Hepatocyte (in vitro differentiated cells): ENCODE measurements around the gene CHID1. TPM values are rescaled to one million over a fixed set of nuclear protein-coding genes. Genes with fewer than 3 reads are reported as not detected.

Source experiments
- DNase-seq: peaks from one replicate; pipeline ENCODE4 v3.0.0-alpha.2; 2016; ENCODE audit warnings: low spot score
- H2AFZ ChIP-seq: fragments of 200-600 bp; sonication (generic); 2 replicates; pipeline ENCODE4 v1.6.0; 2016; ENCODE audit warnings: antibody characterized with exemption, mild to moderate bottlenecking
- H3K27ac ChIP-seq: fragments of 200-600 bp; sonication (generic); 2 replicates; pipeline ENCODE4 v1.5.1; 2016; ENCODE audit warnings: mild to moderate bottlenecking
- H3K27me3 ChIP-seq: fragments of 200-600 bp; sonication (generic); 2 replicates; pipeline ENCODE4 v1.6.1; 2016
- H3K36me3 ChIP-seq: fragments of 200-600 bp; sonication (generic); replicated peaks from 2 replicates; pipeline ENCODE4 v1.5.1; 2016; ENCODE audit warnings: low read depth; ENCODE audit not compliant: insufficient read depth
- H3K4me1 ChIP-seq: fragments of 200-600 bp; sonication (generic); 2 replicates; pipeline ENCODE4 v1.5.1; 2016; ENCODE audit warnings: mild to moderate bottlenecking, moderate library complexity; ENCODE audit not compliant: insufficient read depth
- H3K4me2 ChIP-seq: fragments of 200-600 bp; sonication (generic); 2 replicates; pipeline ENCODE4 v1.6.0; 2016
- H3K4me3 ChIP-seq: fragments of 200-600 bp; sonication (generic); 2 replicates; pipeline ENCODE4 v1.5.1; 2016; ENCODE audit warnings: mild to moderate bottlenecking
- H3K79me2 ChIP-seq: fragments of 200-600 bp; sonication (generic); 2 replicates; pipeline ENCODE4 v1.6.0; 2017; ENCODE audit warnings: mild to moderate bottlenecking
- H3K9me2 ChIP-seq: fragments of 200-600 bp; sonication (generic); replicated peaks from 2 replicates; pipeline ENCODE4 v1.6.0; 2017; ENCODE audit warnings: mild to moderate bottlenecking; ENCODE audit not compliant: insufficient read depth
- H3K9me3 ChIP-seq: fragments of 200-600 bp; sonication (generic); 2 replicates; pipeline ENCODE4 v1.5.1; 2016; ENCODE audit warnings: low read depth, mild to moderate bottlenecking
- H4K20me1 ChIP-seq: fragments of 200-600 bp; sonication (generic); 2 replicates; pipeline ENCODE4 v1.6.0; 2016; ENCODE audit warnings: mild to moderate bottlenecking; ENCODE audit not compliant: insufficient read depth, poor library complexity, severe bottlenecking
- CTCF ChIP-seq: fragments of 200-600 bp; sonication (generic); IDR thresholded peaks from 2 replicates; pipeline ENCODE4 v1.5.1; 2016; ENCODE audit warnings: antibody characterized with exemption, mild to moderate bottlenecking; ENCODE audit not compliant: poor library complexity
- EZH2 ChIP-seq: fragments of 200-600 bp; sonication (generic); IDR thresholded peaks from 2 replicates; pipeline ENCODE4 v1.6.1; 2016; ENCODE audit warnings: antibody characterized with exemption, mild to moderate bottlenecking, borderline replicate concordance
- EZH2phosphoT487 ChIP-seq: fragments of 200-600 bp; sonication (generic); IDR thresholded peaks from one replicate; pipeline ENCODE4 v1.6.1; 2018; ENCODE audit warnings: antibody characterized with exemption, mild to moderate bottlenecking, low read depth, moderate library complexity; ENCODE audit not compliant: unreplicated experiment, severe bottlenecking
- WGBS: methylation state at CpG from one replicate; pipeline ENCODE4 v1.1.6; 2016; ENCODE audit warnings: low lambda C conversion rate; ENCODE audit errors: missing lambda C conversion rate; 5-methylcytosine and 5-hydroxymethylcytosine counted together
- polyA plus RNA-seq: library from polyadenylated mRNA; unstranded; fragments of >200 nt; fragmentation: Nextera tagmentation; extraction: Ambion mirVana; gene quantifications from 2 replicates; pipeline ENCODE4 v1.2.1, GENCODE V29; 2016
- total RNA-seq: library from RNA; depleted of rRNA; stranded (reverse); fragments of >200 nt; gene quantifications from 2 replicates; pipeline ENCODE4 v1.2.3, GENCODE V29; 2014

CHID1 gene
- total and polyA plus RNA-seq, 2 experiments from 2014 or later = 92.4 to 155 TPM

- Histone ChIP-seq H3K27ac (no peak overlapping the region), H3K36me3 (no peaks in the 10 kb centered on the region), H3K4me3 (no peak overlapping the region), H3K9me3 (no peaks in the 10 kb centered on the region), H3K27me3 (no peaks in the 10 kb centered on the region), H3K9me2 (no peaks in the 10 kb centered on the region), H3K79me2 (no peaks in the 10 kb centered on the region), H3K4me2 (no peak overlapping the region), H4K20me1 (no peaks in the 10 kb centered on the region), H2AFZ (no peak overlapping the region), H3K4me1 (peaks cover 6% of the 10 kb centered on the region)
- no peak for TF ChIP-seq CTCF
- no peak for TF ChIP-seq EZH2
- 90% methylated on average over 12 of the region's 12 CpGs for WGBS
- no peak for DNase-seq
Observed at GRCh38 chr11:894575-895201, 15.9 kb downstream of the CHID1 start.

- Histone ChIP-seq H2AFZ (no peak overlapping the region), H3K4me2 (no peak overlapping the region), H4K20me1 (no peaks in the 10 kb centered on the region), H3K9me3 (no peaks in the 10 kb centered on the region), H3K27me3 (no peaks in the 10 kb centered on the region), H3K36me3 (no peaks in the 10 kb centered on the region), H3K9me2 (no peaks in the 10 kb centered on the region), H3K79me2 (no peaks in the 10 kb centered on the region), H3K4me3 (no peak overlapping the region), H3K4me1 (peaks cover 6% of the 10 kb centered on the region), H3K27ac (no peak overlapping the region)
- 87% methylated on average over 13 of the region's 13 CpGs for WGBS
- no peak for TF ChIP-seq EZH2
- TF ChIP-seq EZH2phosphoT487 = no peak
- TF ChIP-seq CTCF = no peak
- DNase-seq = no peak
Observed at GRCh38 chr11:893008-893654, 17.5 kb downstream of the CHID1 start.

- Histone ChIP-seq H3K9me2 (no peaks in the 10 kb centered on the region), H3K4me2 (peak overlapping the region; percentile 33), H3K9me3 (no peaks in the 10 kb centered on the region), H3K27me3 (no peaks in the 10 kb centered on the region), H3K27ac (peak overlapping the region; percentile 16), H3K4me3 (no peak overlapping the region), H3K79me2 (no peaks in the 10 kb centered on the region), H4K20me1 (no peaks in the 10 kb centered on the region), H2AFZ (no peak overlapping the region), H3K4me1 (peaks cover 6% of the 10 kb centered on the region), H3K36me3 (no peaks in the 10 kb centered on the region)
- DNase-seq = no peak
- 75% methylated on average over 17 of the region's 27 CpGs for WGBS
- TF ChIP-seq EZH2 (no peak), CTCF (no peak), EZH2phosphoT487 (no peak)
Observed at GRCh38 chr11:890794-891540, 19.6 kb downstream of the CHID1 start.
